Left lung (tissue), 10 donors: Measurements from ENCODE around the gene PCSK2. TPM values are rescaled to one million over a fixed set of nuclear protein-coding genes. Genes with fewer than 3 reads are reported as not detected.
A peak's percentile ranks its signal among the peaks of the same experiment; 100 is the strongest.

ENCODE experiments used
- ATAC-seq: fragments of 200-7000 bp; cut with Tn5 transposase; one replicate; pipeline ENCODE4 v1.9.1; 2020; ENCODE audit warnings: moderate library complexity
- DNase-seq, 4 donors: peaks; one replicate each; pipeline ENCODE4 v3.0.0-alpha.2; 2013 to 2020
- H3K27ac ChIP-seq, 2 donors: fragments of 200-600 bp; sonication (generic) in 1 of 2; one replicate each; pipeline versions ENCODE4 v1.5.0 to v1.8.0; 2020 to 2021
- H3K27me3 ChIP-seq, 2 donors: fragments of 200-600 bp; sonication (generic) in 1 of 2; one replicate each; pipeline versions ENCODE4 v1.5.0 to v1.8.0; 2020 to 2021
- H3K36me3 ChIP-seq, 2 donors: fragments of 200-600 bp; sonication (generic) in 1 of 2; one replicate each; pipeline versions ENCODE4 v1.5.0 to v1.8.0; 2020 to 2021
- H3K4me1 ChIP-seq, 2 donors: fragments of 200-600 bp; one replicate each; pipeline ENCODE4 v1.8.0; 2021
- H3K4me3 ChIP-seq, 2 donors: fragments of 200-600 bp; sonication (generic) in 1 of 2; one replicate each; pipeline versions ENCODE4 v1.5.0 to v1.8.0; 2020 to 2021; ENCODE audit warnings: mild to moderate bottlenecking in 1 of 2
- H3K9me3 ChIP-seq, 2 donors: fragments of 200-600 bp; sonication (generic) in 1 of 2; one replicate each; pipeline versions ENCODE4 v1.5.0 to v1.8.0; 2020 to 2021
- intact Hi-C, 2 donors: fragments of 100-400 bp; cut with DNase I; formaldehyde crosslinking; loops; one replicate each; pipeline versions ENCODE4 v1.11.2 to v1.14.2; 2022
- polyA plus RNA-seq, 6 donors: library from polyadenylated mRNA; unstranded; fragments of 120-200 nt; gene quantifications; one replicate each; pipeline ENCODE4 v1.2.1, GENCODE V29; 2013; ENCODE audit not compliant: insufficient read length in 6 of 6
- total RNA-seq, 2 donors: library from RNA; stranded (reverse); fragmentation: NEBNext Ultra II Directional; extraction: Animal tissue kit (Norgen Biotek cat#: 25700); gene quantifications; one replicate each; pipeline ENCODE4 v1.2.1, GENCODE V29; 2021
- TF ChIP-seq, protein P1 (sequence below), 2 donors: fragments of 200-600 bp; sonication (generic) in 1 of 2; IDR thresholded peaks; one replicate each; pipeline versions ENCODE4 v1.5.0 to v1.8.0; 2021; ENCODE audit warnings: antibody characterized with exemption in 2 of 2
- donor health status: DM: no; HTN: yes; CAD: no.
- donor health status: DM: no; HTN: no; CAD: no.

PCSK2 gene
- total and polyA plus RNA-seq, 8 donors = 0.32 to 33.4 (median 0.65) TPM

DNA sequence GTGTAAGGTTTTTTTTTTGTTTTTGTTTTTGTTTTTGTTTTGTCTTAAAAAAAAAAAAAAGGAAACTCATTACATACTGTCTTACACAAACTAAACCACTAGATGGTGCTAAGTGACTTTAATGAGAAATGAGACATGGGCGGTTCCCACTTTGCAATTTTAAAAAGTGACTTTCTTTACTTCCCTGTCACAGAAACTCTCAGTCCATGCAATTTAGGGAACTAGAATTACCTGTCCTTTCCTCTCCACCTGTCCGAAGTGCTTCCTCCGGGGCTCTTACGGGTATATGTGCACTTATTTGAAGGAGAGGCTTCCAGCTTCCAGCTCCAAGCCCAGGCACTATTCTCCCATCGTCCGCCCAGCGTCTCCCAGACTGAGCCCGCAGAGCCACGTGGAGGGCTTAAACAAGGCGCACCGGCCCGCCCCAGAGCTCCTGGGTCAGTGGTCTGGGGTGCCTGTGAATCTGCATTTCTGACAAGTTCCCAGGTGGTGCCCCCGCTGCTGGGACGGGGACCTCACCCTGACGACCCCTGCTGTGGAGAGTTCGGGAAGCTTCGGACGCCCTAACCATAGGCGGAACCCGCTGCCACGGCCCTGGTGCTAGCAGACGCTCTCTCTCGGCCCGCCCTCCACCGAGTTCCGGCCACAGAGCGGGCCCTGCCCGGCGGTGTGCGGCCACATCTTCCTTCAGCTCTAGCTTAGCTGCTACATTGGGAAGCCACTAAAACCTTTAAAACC is 278.2 kb downstream of the PCSK2 start:
- Histone ChIP-seq H3K27ac (peak overlapping the region in 1 of 2 donors; percentile 66), H3K27me3 (no peaks in the 10 kb centered on the region), H3K4me1 (peaks cover 10 to 15% of the 10 kb centered on the region in 2 donors), H3K9me3 (no peaks in the 10 kb centered on the region), H3K4me3 (peak overlapping the region; percentile 39 to 43), H3K36me3 (no peaks in the 10 kb centered on the region)
- ATAC-seq (peak; percentile 91), DNase-seq (peak; percentile 62 to 89 (median 66))
- intact Hi-C loops = loop anchor here in 1 of 2 donors (10.0 kb wide), 2 partner anchors 400 to 770 kb away; no protein-coding TSS in a partner anchor
- TF ChIP-seq, protein P1, sequence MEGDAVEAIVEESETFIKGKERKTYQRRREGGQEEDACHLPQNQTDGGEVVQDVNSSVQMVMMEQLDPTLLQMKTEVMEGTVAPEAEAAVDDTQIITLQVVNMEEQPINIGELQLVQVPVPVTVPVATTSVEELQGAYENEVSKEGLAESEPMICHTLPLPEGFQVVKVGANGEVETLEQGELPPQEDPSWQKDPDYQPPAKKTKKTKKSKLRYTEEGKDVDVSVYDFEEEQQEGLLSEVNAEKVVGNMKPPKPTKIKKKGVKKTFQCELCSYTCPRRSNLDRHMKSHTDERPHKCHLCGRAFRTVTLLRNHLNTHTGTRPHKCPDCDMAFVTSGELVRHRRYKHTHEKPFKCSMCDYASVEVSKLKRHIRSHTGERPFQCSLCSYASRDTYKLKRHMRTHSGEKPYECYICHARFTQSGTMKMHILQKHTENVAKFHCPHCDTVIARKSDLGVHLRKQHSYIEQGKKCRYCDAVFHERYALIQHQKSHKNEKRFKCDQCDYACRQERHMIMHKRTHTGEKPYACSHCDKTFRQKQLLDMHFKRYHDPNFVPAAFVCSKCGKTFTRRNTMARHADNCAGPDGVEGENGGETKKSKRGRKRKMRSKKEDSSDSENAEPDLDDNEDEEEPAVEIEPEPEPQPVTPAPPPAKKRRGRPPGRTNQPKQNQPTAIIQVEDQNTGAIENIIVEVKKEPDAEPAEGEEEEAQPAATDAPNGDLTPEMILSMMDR (IDR thresholded peaks at IDR 0.05) = peak; percentile 64 to 68

DNA sequence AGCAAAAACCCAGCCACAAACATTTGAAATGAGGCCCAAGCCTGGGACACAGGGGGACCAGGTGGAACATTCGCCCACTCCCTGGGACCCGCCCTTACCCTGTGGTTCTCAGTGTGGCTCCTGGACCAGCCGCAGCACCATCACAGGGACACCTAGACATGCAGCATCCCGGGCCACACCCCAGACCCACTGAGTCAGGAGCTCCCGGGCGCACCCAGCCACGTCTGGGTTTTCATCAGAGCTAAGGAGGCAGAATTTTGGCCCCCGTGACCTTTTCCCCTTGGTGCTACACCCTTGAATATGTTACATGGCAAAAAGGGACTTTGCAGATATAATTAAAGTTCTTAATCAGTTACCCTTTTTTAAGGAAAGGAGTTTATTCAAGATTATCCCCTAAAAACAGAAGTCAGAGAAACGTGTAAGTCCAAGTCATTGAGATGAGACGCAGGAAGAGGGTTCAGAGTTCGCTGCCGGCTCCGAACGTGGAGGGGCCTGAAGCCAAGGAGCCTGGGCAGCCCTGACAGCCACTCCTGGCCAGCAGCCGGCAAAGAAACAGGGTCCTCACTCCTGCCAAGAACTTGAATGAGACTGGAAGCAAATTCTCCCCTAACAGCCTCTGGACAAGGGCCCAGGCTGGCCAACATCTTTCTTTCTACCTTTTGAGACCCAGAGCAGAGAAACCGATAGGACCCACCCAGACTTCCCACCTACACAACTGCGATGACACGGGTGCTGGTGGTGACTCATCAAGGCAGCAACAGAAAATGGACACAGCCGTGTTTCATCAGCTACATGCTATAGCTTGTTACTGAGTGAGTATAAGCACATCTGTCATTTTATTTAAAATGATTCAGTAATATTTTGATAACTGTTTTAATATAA is 279.0 kb downstream of the PCSK2 start:
- Histone ChIP-seq H3K4me1 (peaks cover 10 to 15% of the 10 kb centered on the region in 2 donors), H3K4me3 (peak overlapping the region; percentile 39 to 43), H3K27ac (peak overlapping the region in 1 of 2 donors; percentile 66), H3K9me3 (no peaks in the 10 kb centered on the region), H3K27me3 (no peaks in the 10 kb centered on the region), H3K36me3 (no peaks in the 10 kb centered on the region)
- ATAC-seq = peak; percentile 5
- no peak for DNase-seq
- intact Hi-C loops = loop anchor here in 1 of 2 donors (10.0 kb wide), 2 partner anchors 399 to 769 kb away; no protein-coding TSS in a partner anchor
- TF ChIP-seq, protein P1 (IDR thresholded peaks at IDR 0.05) = no peak

DNA sequence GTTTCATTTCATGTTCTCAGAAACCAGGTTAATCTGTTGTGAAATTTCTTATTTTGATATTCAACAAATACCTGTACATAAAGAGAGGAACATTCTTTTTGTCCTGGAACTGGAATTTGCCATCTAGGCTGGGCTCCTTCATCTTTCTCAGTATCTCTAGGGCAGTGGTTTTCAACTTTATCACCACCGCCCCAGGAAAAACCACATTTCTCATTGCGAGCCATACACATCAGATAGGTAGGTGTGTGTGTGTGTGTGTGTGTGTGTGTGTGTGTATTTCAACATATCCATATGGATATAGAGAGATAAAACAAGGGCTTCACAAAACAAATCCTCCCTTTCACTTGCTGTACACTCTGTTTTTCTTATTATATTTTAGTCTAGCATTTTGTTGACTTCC is 280.2 kb downstream of the PCSK2 start:
- Histone ChIP-seq H3K9me3 (no peaks in the 10 kb centered on the region), H3K27ac (no peak overlapping the region), H3K36me3 (no peaks in the 10 kb centered on the region), H3K4me3 (no peak overlapping the region), H3K27me3 (no peaks in the 10 kb centered on the region), H3K4me1 (peaks cover 10 to 15% of the 10 kb centered on the region in 2 donors)
- intact Hi-C loops = loop anchor here in 1 of 2 donors (10.0 kb wide), 2 partner anchors 398 to 768 kb away; no protein-coding TSS in a partner anchor
- DNase-seq (no peak), ATAC-seq (no peak)
- TF ChIP-seq, protein P1 (IDR thresholded peaks at IDR 0.05) = no peak

DNA sequence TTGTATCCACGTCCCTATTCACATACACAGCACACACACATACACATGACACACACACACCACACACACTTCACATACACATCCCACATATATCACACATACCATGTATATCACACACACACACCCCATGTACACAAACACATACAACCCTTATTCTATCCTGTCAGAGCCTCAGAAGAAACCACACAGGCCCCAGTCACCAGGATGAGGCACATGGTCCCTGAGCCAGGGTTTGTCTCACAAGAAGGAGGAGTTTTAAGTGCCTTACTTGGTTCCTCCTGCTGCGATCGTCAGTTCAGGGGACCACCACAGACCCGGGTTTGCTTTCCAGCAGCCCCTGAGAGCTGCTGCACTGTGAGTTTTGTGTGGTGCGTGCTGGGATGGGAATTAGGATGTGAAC is 280.7 kb downstream of the PCSK2 start:
- TF ChIP-seq, protein P1 (IDR thresholded peaks at IDR 0.05) = no peak
- Histone ChIP-seq H3K27me3 (no peaks in the 10 kb centered on the region), H3K9me3 (no peaks in the 10 kb centered on the region), H3K27ac (no peak overlapping the region), H3K4me1 (peaks cover 10 to 15% of the 10 kb centered on the region in 2 donors), H3K4me3 (no peak overlapping the region), H3K36me3 (no peaks in the 10 kb centered on the region)
- DNase-seq = no peak
- ATAC-seq = no peak
- intact Hi-C loops = loop anchor here in 1 of 2 donors (10.0 kb wide), 2 partner anchors 397 to 767 kb away; no protein-coding TSS in a partner anchor
